Sigmoid colon (tissue), 7 donors: ENCODE results near the gene SVEP1. TPM values are rescaled to one million over a fixed set of nuclear protein-coding genes. Genes with fewer than 3 reads are reported as not detected.

Source experiments
- DNase-seq: peaks from one replicate; pipeline ENCODE4 v3.0.0-alpha.2; 2019
- H3K27ac ChIP-seq, 4 donors: fragments of 200-600 bp; sonication (generic); one replicate each; pipeline ENCODE4 v1.5.1; 2016 to 2019; ENCODE audit warnings: mild to moderate bottlenecking in 1 of 4
- H3K27me3 ChIP-seq, 3 donors: fragments of 200-600 bp; sonication (generic); one replicate each; pipeline ENCODE4 v1.5.1; 2019; ENCODE audit warnings: mild to moderate bottlenecking in 1 of 3
- H3K36me3 ChIP-seq, 4 donors: fragments of 200-600 bp; sonication (generic); one replicate each; pipeline ENCODE4 v1.5.1; 2016 to 2019
- H3K4me1 ChIP-seq, 4 donors: fragments of 200-600 bp; sonication (generic); one replicate each; pipeline ENCODE4 v1.5.1; 2017 to 2019
- H3K4me3 ChIP-seq, 4 donors: fragments of 200-600 bp; sonication (generic); one replicate each; pipeline ENCODE4 v1.5.1; 2017 to 2019; ENCODE audit warnings: mild to moderate bottlenecking in 2 of 4, moderate library complexity in 1 of 4
- H3K9me3 ChIP-seq, 4 donors: fragments of 200-600 bp in 3 of 4; sonication (generic) in 3 of 4; one replicate each; pipeline versions ENCODE4 v1.5.1 to v1.6.1; 2013 to 2019
- EP300 ChIP-seq, 4 donors: sonication (generic); formaldehyde crosslinking; IDR thresholded peaks; one replicate each; pipeline ENCODE4 v1.6.1; 2017; ENCODE audit warnings: antibody characterized with exemption in 4 of 4
- POLR2A ChIP-seq, 2 donors: fragments of 450-650 bp; IDR thresholded peaks; one replicate each; pipeline ENCODE4 v1.6.1; 2016; ENCODE audit warnings: antibody characterized with exemption in 2 of 2, mild to moderate bottlenecking in 2 of 2, moderate library complexity in 2 of 2
- POLR2AphosphoS5 ChIP-seq, 4 donors: sonication (generic); formaldehyde crosslinking; IDR thresholded peaks; one replicate each; pipeline ENCODE4 v1.6.1; 2017; ENCODE audit warnings: antibody characterized with exemption in 4 of 4
- WGBS, 2 donors: extraction: QIAGEN DNeasy Blood & Tissue Kit; methylation state at CpG; one replicate each; pipeline ENCODE4 v1.1.7; 2013; 5-methylcytosine and 5-hydroxymethylcytosine counted together
- intact Hi-C: fragments of 100-400 bp; cut with DNase I; formaldehyde crosslinking; loops from one replicate; pipeline ENCODE4 v1.15.1; 2023
- polyA plus RNA-seq, 3 donors: library from polyadenylated mRNA; stranded (reverse); fragments of 200-250 nt; gene quantifications; one replicate each; pipeline ENCODE4 v1.2.3, GENCODE V29; 2013
- total RNA-seq, 4 donors: library from RNA; depleted of rRNA; stranded (reverse); fragments of >200 nt; gene quantifications; one replicate each; pipeline ENCODE4 v1.1.0, GENCODE V29; 2016
- TF ChIP-seq, protein P1 (sequence below), 4 experiments: fragments of 450-650 bp in 3 of 4; fragments of 200-600 bp in 1 of 4; IDR thresholded peaks; one replicate each; pipeline ENCODE4 v1.5.1; 2016 to 2019; ENCODE audit warnings: antibody characterized with exemption in 4 of 4, mild to moderate bottlenecking in 3 of 4, moderate library complexity in 2 of 4
- donor health status: healthy with polysubstance abuse.
- donor health status: Bipolar disorder and iron deficiency.
- donor health status: healthy.

SVEP1 gene
- total and polyA plus RNA-seq, 7 donors, result 0.23 to 77.5 (median 24.3) TPM

DNA sequence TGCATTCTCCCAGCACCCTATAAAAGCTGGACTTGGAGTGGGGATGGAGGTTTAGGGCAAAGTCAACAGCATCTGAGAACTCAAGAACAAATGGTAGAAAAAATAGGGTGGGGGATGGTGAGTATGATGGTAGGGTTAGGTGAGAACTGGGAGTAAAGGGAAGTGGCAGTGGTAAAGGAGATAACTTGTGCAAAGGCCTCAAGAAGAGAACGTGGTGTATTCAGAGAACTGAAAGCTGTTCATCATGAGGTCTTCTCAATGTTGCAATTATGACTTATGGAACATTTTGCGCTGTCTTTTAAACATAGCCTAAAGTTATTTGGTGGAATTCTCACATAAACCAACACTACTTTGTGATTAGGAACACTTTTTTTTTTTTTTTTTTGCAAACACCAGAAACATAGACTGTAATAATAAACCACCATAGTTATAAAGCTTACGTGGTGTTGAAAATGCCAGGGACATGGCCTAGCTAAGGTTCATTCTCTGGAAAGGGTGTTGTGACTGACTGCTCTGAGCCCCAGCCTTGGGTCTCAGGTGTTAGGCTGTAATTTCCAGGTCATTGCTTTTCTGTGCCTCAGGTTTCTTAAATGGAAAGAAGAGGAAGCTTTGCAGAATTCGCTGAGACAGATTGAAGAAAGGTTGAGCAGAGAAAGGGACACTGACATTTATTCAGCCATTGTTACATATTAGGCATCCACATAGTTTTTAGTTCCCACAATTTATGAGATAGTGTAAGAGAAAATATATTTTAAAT lies 222.7 kb downstream of the SVEP1 start:
- no peak for DNase-seq
- no peaks in the 10 kb centered on the region for H3K9me3 ChIP-seq
- TF ChIP-seq POLR2AphosphoS5 (IDR thresholded peaks at IDR 0.05) (no peak), EP300 (IDR thresholded peaks at IDR 0.05) (no peak), POLR2A (IDR thresholded peaks at IDR 0.05) (no peak)
- TF ChIP-seq, protein P1, sequence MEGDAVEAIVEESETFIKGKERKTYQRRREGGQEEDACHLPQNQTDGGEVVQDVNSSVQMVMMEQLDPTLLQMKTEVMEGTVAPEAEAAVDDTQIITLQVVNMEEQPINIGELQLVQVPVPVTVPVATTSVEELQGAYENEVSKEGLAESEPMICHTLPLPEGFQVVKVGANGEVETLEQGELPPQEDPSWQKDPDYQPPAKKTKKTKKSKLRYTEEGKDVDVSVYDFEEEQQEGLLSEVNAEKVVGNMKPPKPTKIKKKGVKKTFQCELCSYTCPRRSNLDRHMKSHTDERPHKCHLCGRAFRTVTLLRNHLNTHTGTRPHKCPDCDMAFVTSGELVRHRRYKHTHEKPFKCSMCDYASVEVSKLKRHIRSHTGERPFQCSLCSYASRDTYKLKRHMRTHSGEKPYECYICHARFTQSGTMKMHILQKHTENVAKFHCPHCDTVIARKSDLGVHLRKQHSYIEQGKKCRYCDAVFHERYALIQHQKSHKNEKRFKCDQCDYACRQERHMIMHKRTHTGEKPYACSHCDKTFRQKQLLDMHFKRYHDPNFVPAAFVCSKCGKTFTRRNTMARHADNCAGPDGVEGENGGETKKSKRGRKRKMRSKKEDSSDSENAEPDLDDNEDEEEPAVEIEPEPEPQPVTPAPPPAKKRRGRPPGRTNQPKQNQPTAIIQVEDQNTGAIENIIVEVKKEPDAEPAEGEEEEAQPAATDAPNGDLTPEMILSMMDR (IDR thresholded peaks at IDR 0.05), result no peak
- no peak overlapping the region for H3K27ac ChIP-seq
- intact Hi-C loops, result no loop called here
- H3K27me3 ChIP-seq, result no peaks in the 10 kb centered on the region
- H3K4me1 ChIP-seq, result no peaks in the 10 kb centered on the region
- no peak overlapping the region for H3K4me3 ChIP-seq
- WGBS, 2 donors, result 86 to 93% methylated on average over 4 of the region's 4 CpGs
- H3K36me3 ChIP-seq, result no peaks in the 10 kb centered on the region

DNA sequence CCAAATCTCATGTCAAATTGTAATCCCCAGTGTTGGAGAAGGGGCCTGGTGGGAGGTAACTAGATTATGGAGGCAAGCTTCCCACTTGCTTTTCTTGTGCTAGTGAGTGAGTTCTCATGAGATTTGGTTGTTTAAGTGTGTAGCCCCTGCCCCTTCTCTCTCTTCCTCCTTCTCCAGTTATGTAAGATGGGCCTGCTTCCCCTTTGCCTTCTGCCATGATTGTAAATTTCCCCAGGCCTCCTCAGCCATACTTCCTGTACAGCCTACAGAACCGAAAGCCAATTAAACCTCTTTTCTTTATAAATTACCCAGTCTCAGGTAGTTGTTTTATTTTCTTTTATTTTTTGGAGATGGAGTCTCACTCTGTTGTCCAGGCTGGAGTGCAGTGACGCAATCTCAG lies 223.6 kb downstream of the SVEP1 start:
- Histone ChIP-seq H3K27ac (no peak overlapping the region), H3K36me3 (no peaks in the 10 kb centered on the region), H3K9me3 (no peaks in the 10 kb centered on the region), H3K27me3 (no peaks in the 10 kb centered on the region), H3K4me3 (no peak overlapping the region), H3K4me1 (no peaks in the 10 kb centered on the region)
- TF ChIP-seq, protein P1 (IDR thresholded peaks at IDR 0.05), result no peak
- TF ChIP-seq POLR2A (IDR thresholded peaks at IDR 0.05) (no peak), POLR2AphosphoS5 (IDR thresholded peaks at IDR 0.05) (no peak), EP300 (IDR thresholded peaks at IDR 0.05) (no peak)
- no peak for DNase-seq
- intact Hi-C loops, result no loop called here
- 88 to 96% methylated on average over 2 of the region's 2 CpGs for WGBS, 2 donors

DNA sequence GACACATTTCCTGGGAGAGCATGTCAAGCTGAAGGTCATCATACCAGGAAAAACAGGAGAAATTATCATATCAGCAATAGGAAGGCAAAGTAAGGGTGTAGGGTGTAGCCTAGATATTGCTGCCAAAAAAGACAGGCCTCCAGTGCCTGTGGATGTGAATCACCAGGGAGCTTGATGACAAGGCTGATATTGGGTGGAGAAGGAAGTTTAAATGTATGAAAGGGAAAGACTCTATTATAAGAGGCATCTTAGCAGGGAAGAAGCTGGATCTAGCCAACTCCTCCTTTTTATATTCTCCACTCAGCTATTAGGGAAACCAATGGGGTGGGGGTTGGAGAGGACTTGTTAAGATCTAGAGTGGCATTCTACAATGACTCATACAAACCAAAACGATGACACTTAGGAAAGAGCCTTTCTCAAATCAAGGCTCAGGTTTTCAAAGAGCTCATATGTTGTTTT lies 228.5 kb downstream of the SVEP1 start:
- TF ChIP-seq EP300 (IDR thresholded peaks at IDR 0.05), result no peak
- TF ChIP-seq, protein P1 (IDR thresholded peaks at IDR 0.05), result no peak
- TF ChIP-seq POLR2AphosphoS5 (IDR thresholded peaks at IDR 0.05), result no peak
- no peak for TF ChIP-seq POLR2A (IDR thresholded peaks at IDR 0.05)
- WGBS, 2 donors, result 9 to 42% methylated on average over 1 of the region's 1 CpG

DNA sequence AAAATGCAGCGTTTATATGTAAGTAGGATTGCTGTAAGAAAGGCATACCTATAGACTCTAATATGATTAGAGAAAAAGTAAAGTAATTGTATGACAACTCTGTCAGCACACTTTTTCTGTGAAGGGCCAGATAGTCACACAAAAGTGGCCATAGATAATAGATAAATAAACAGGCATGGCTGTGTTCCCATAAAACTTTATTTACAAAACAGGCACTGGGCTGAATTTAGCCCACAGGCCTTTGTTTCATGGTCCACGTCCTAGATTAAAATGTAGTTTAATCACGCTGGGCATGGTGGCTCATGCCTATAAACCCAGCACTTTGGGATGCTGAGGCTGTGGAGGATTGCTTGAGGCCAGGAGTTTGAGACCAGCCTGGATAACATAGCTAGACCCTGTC lies 233.2 kb downstream of the SVEP1 start:
- no peak for TF ChIP-seq POLR2AphosphoS5 (IDR thresholded peaks at IDR 0.05)
- TF ChIP-seq EP300 (IDR thresholded peaks at IDR 0.05), result no peak
- no peak for TF ChIP-seq POLR2A (IDR thresholded peaks at IDR 0.05)
- TF ChIP-seq, protein P1 (IDR thresholded peaks at IDR 0.05), result no peak
- Histone ChIP-seq H3K4me1 (no peaks in the 10 kb centered on the region), H3K27ac (no peak overlapping the region), H3K4me3 (no peak overlapping the region), H3K27me3 (no peaks in the 10 kb centered on the region), H3K36me3 (no peaks in the 10 kb centered on the region), H3K9me3 (no peaks in the 10 kb centered on the region)
- WGBS, 2 donors, result 32 to 57% methylated on average over 3 of the region's 3 CpGs
- no peak for DNase-seq
- intact Hi-C loops, result no loop called here

More for the DNA sequence above, 228.5 kb downstream of the SVEP1 start:
- intact Hi-C loops, result no loop called here
- Histone ChIP-seq H3K9me3 (no peaks in the 10 kb centered on the region), H3K4me1 (no peaks in the 10 kb centered on the region), H3K27ac (no peak overlapping the region), H3K27me3 (no peaks in the 10 kb centered on the region), H3K36me3 (no peaks in the 10 kb centered on the region), H3K4me3 (no peak overlapping the region)
- DNase-seq, result no peak
